GM12878 (cell line): ENCODE measurements around the gene GNAQ. TPM values are rescaled to one million over a fixed set of nuclear protein-coding genes. Genes with fewer than 3 reads are reported as not detected.

Source experiments
- ATAC-seq: fragments of 200-7000 bp; cut with Tn5 transposase; 3 replicates; pipeline ENCODE4 v1.9.1; 2020; ENCODE audit warnings: mild to moderate bottlenecking, moderate library complexity
- BruUV-seq: library from RNA; stranded (reverse); fragments of 400-500 nt; replicated peaks from 2 replicates; lab custom pipeline; 2021; lab: Mats Ljungman, UMichigan
- CTCF ChIA-PET: fragments of 300-600 bp; sonication (Branson Sonifier 250); formaldehyde crosslinking; extraction: SDS; loops from one replicate; lab custom pipeline; 2021; ENCODE audit warnings: inconsistent platforms; lab: Yijun Ruan, JAX
- POLR2A ChIA-PET: fragments of 350-600 bp; formaldehyde crosslinking; extraction: SDS; loops from one replicate; lab custom pipeline; 2021; ENCODE audit warnings: inconsistent platforms; lab: Charles Lee
- RAD21 ChIA-PET: fragments of 300-600 bp; sonication (Branson Sonifier 250); formaldehyde crosslinking; loops from one replicate; lab custom pipeline; 2023; ENCODE audit warnings: antibody characterized with exemption; ENCODE audit not compliant: unreplicated experiment; lab: Charles Lee
- SMC1A ChIA-PET: fragments of 300-600 bp; sonication (Branson Sonifier 250); formaldehyde crosslinking; loops from one replicate; lab custom pipeline; 2023; ENCODE audit not compliant: unreplicated experiment, uncharacterized antibody; lab: Charles Lee
- DNase-seq: peaks from one replicate; pipeline ENCODE4 v3.0.0-alpha.2; 2011; ENCODE audit warnings: low read depth, low spot score
- FAIRE-seq: peaks from 3 replicates; lab custom pipeline; 2011; peaks lifted over from hg19 to GRCh38; lab: Jason Lieb, UNC
- H2AFZ ChIP-seq: 2 replicates; pipeline ENCODE4 v1.6.0; 2011; ENCODE audit warnings: low read depth, low read length, control low read depth; ENCODE audit not compliant: control insufficient read depth
- H3K27ac ChIP-seq: 2 replicates; pipeline ENCODE4 v1.5.1; 2011; ENCODE audit warnings: control low read depth; ENCODE audit not compliant: control insufficient read depth, insufficient read depth
- H3K27me3 ChIP-seq, 2 experiments: replicated peaks in 1 of 2; 2 replicates each; pipeline versions ENCODE4 v1.6.0 to v1.6.1; 2011; ENCODE audit warnings: low read length in 1 of 2; ENCODE audit not compliant: control insufficient read depth in 2 of 2, insufficient read depth in 2 of 2
- H3K36me3 ChIP-seq, 2 experiments: 2 replicates each; pipeline ENCODE4 v1.5.1; 2011; ENCODE audit warnings: low read length in 1 of 2; ENCODE audit not compliant: control insufficient read depth in 2 of 2, insufficient read depth in 2 of 2
- H3K4me1 ChIP-seq: 2 replicates; pipeline ENCODE4 v1.6.1; 2011; ENCODE audit warnings: mild to moderate bottlenecking, low read length, moderate library complexity, mixed read lengths; ENCODE audit not compliant: control insufficient read depth, insufficient read depth
- H3K4me2 ChIP-seq: 2 replicates; pipeline ENCODE4 v1.6.0; 2011; ENCODE audit warnings: control low read depth; ENCODE audit not compliant: control insufficient read depth, insufficient read depth
- H3K4me3 ChIP-seq: fragments of 200-600 bp; sonication (generic); 2 replicates; pipeline ENCODE4 v1.5.1; 2016
- H3K79me2 ChIP-seq: 2 replicates; pipeline ENCODE4 v1.6.0; 2011; ENCODE audit warnings: low read length; ENCODE audit not compliant: control insufficient read depth, insufficient read depth
- H3K9ac ChIP-seq: 2 replicates; pipeline ENCODE4 v1.8.0; 2011; ENCODE audit warnings: low read length, control low read depth, mixed read lengths; ENCODE audit not compliant: control insufficient read depth, insufficient read depth
- H3K9me3 ChIP-seq: replicated peaks from 3 replicates; pipeline ENCODE4 v1.5.1; 2011; ENCODE audit warnings: mild to moderate bottlenecking, low read length; ENCODE audit not compliant: control insufficient read depth, insufficient read depth
- H4K20me1 ChIP-seq: 2 replicates; pipeline ENCODE4 v1.6.0; 2011; ENCODE audit not compliant: control insufficient read depth, insufficient read depth
- IKZF2 ChIP-seq, 2 experiments: fragments of 450-650 bp; IDR thresholded peaks; 2 replicates each; pipeline ENCODE4 v1.6.1; 2017; ENCODE audit warnings: mild to moderate bottlenecking in 2 of 2, moderate library complexity in 2 of 2
- MYC ChIP-seq: IDR thresholded peaks from 2 replicates; pipeline ENCODE4 v1.6.1; 2011; ENCODE audit warnings: mild to moderate bottlenecking, low read length, moderate library complexity, inconsistent platforms; ENCODE audit not compliant: insufficient read depth, insufficient replicate concordance, insufficient read length, severe bottlenecking
- SIX5 ChIP-seq: IDR thresholded peaks from 2 replicates; pipeline ENCODE4 v1.6.1; 2011; ENCODE audit warnings: mild to moderate bottlenecking, low read depth, low read length, moderate library complexity; ENCODE audit not compliant: severe bottlenecking
- SUPT20H ChIP-seq: IDR thresholded peaks from 2 replicates; pipeline ENCODE4 v1.6.1; 2011; ENCODE audit warnings: low read depth, mild to moderate bottlenecking, low read length, moderate library complexity, borderline replicate concordance; ENCODE audit not compliant: control insufficient read depth
- ZNF207 ChIP-seq: fragments of 450-650 bp; IDR thresholded peaks from 2 replicates; pipeline ENCODE4 v1.6.1; 2014; ENCODE audit warnings: antibody characterized with exemption, mild to moderate bottlenecking, borderline replicate concordance
- WGBS: methylation state at CpG from one replicate; pipeline ENCODE4 v1.1.6; 2016; ENCODE audit warnings: low lambda C conversion rate; ENCODE audit not compliant: insufficient replicate concordance, insufficient coverage; ENCODE audit errors: missing lambda C conversion rate; 5-methylcytosine and 5-hydroxymethylcytosine counted together
- in situ Hi-C: fragments of 300-500 bp; cut with MboI; formaldehyde crosslinking; loops from 9 replicates; pipeline ENCODE4 v1.14.3; 2018; ENCODE audit warnings: mixed read lengths
- intact Hi-C: fragments of 100-400 bp; cut with micrococcal nuclease; formaldehyde crosslinking; loops from one replicate; pipeline ENCODE4 v1.14.2; 2022; ENCODE audit not compliant: unreplicated experiment
- polyA plus RNA-seq, 11 experiments: library from polyadenylated mRNA; depleted of rRNA in 4 of 11; unstranded in 6 of 11; stranded (reverse) in 5 of 11; fragments of >200 nt; fragmentation: Nextera tagmentation in 4 of 11; fragmentation: Illumina TruSeq in 1 of 11; extraction: Ambion mirVana in 4 of 11; extraction: Trizol in 1 of 11; gene quantifications; 1 replicate in 1 of 11; 2 replicates in 10 of 11; pipeline versions ENCODE4 v1.2.1 to v1.2.3, GENCODE V29; 2011 to 2016; ENCODE audit warnings: inconsistent platforms in 2 of 11, missing spikeins in 2 of 11, low read depth in 1 of 11
- total RNA-seq, 4 experiments: library from RNA; depleted of rRNA in 3 of 4; stranded (reverse); fragments of >200 nt in 3 of 4; fragmentation: Illumina TruSeq in 1 of 4; extraction: Trizol in 1 of 4; gene quantifications; 2 replicates each; pipeline versions ENCODE4 v1.2.1 to v1.2.3, GENCODE V29; 2013 to 2021
- TF ChIP-seq, protein P1 (sequence below): fragments of 450-650 bp; IDR thresholded peaks from 2 replicates; pipeline ENCODE4 v1.6.1; 2016; ENCODE audit warnings: mild to moderate bottlenecking, moderate library complexity, borderline replicate concordance

GNAQ gene
- total and polyA plus RNA-seq, 10 of the 15 experiments (the other 5 are each of a cell fraction or from before 2014, with no cell fraction given): 0.15 to 47.2 (median 0.49) TPM

DNA sequence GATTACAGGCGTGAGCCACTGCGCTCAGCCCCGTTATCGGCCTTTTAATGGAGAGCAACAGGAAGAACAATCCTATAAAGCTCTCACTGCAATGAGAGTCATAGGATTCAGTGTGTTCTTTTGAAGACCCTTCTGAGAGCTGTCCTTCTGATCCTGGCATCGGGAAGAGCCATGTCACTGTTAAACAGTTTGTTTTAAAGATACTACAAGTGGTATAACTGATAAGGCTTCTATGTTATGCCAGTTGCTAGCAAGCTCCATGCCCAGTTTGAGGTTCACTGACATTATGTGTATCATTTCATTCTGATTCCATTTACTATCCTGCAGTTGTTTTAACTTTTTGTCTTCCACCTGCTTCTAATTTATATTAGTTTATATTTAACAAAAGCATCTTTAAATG, 55.8 kb downstream of the GNAQ start:
- ChIA-PET RAD21 (interaction anchor here (0.6 to 9.5 kb wide), 19 partner anchors 10 to 203 kb away, joined by 3 to 123 read pairs (median 9); partner anchors contain the start of gene GNAQ), POLR2A (interaction anchor here (0.7 to 2.5 kb wide), 2 partner anchors 53 to 59 kb away, joined by 3 to 11 read pairs; no protein-coding TSS in a partner anchor), CTCF (interaction anchor here (0.7 to 7.5 kb wide), 13 partner anchors 10 to 149 kb away, joined by 3 to 153 read pairs (median 10); no protein-coding TSS in a partner anchor), SMC1A (interaction anchor here (0.9 to 9.6 kb wide), 21 partner anchors 10 to 239 kb away, joined by 3 to 145 read pairs (median 5); partner anchors contain the start of gene GNAQ)
- DNase-seq (no peak), ATAC-seq (no peak), FAIRE-seq (no peak)
- Histone ChIP-seq H3K4me2 (no peak overlapping the region), H3K9ac (no peak overlapping the region), H3K9me3 (no peaks in the 10 kb centered on the region), H3K27me3 (0 out of 4 replicates have a peak, but pooled peaks cover 0 to 2% of the 10 kb centered on the region in 2 experiments), H4K20me1 (no peaks in the 10 kb centered on the region), H3K27ac (no peak overlapping the region), H3K4me1 (no peaks in the 10 kb centered on the region), H3K36me3 (no peaks in the 10 kb centered on the region), H2AFZ (no peak overlapping the region), H3K79me2 (no peaks in the 10 kb centered on the region), H3K4me3 (no peak overlapping the region)
- WGBS: 39% methylated on average over 5 of the region's 5 CpGs
- in situ Hi-C loops: no loop called here
- TF ChIP-seq SIX5: no peak
- no peak for TF ChIP-seq IKZF2 (IDR thresholded peaks at IDR 0.05)
- TF ChIP-seq, protein P1, sequence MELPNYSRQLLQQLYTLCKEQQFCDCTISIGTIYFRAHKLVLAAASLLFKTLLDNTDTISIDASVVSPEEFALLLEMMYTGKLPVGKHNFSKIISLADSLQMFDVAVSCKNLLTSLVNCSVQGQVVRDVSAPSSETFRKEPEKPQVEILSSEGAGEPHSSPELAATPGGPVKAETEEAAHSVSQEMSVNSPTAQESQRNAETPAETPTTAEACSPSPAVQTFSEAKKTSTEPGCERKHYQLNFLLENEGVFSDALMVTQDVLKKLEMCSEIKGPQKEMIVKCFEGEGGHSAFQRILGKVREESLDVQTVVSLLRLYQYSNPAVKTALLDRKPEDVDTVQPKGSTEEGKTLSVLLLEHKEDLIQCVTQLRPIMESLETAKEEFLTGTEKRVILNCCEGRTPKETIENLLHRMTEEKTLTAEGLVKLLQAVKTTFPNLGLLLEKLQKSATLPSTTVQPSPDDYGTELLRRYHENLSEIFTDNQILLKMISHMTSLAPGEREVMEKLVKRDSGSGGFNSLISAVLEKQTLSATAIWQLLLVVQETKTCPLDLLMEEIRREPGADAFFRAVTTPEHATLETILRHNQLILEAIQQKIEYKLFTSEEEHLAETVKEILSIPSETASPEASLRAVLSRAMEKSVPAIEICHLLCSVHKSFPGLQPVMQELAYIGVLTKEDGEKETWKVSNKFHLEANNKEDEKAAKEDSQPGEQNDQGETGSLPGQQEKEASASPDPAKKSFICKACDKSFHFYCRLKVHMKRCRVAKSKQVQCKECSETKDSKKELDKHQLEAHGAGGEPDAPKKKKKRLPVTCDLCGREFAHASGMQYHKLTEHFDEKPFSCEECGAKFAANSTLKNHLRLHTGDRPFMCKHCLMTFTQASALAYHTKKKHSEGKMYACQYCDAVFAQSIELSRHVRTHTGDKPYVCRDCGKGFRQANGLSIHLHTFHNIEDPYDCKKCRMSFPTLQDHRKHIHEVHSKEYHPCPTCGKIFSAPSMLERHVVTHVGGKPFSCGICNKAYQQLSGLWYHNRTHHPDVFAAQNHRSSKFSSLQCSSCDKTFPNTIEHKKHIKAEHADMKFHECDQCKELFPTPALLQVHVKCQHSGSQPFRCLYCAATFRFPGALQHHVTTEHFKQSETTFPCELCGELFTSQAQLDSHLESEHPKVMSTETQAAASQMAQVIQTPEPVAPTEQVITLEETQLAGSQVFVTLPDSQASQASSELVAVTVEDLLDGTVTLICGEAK: no peak
- no peak for TF ChIP-seq SUPT20H
- no peak for TF ChIP-seq ZNF207
- TF ChIP-seq MYC: no peak
- no TSS peak for BruUV-seq
- intact Hi-C loops: loop anchor here (5.0 kb wide), 2 partner anchors 61 to 146 kb away; no protein-coding TSS in a partner anchor
